A673 (cell line): ENCODE results near the gene LRRC36. TPM values are rescaled to one million over a fixed set of nuclear protein-coding genes. Genes with fewer than 3 reads are reported as not detected.

ENCODE experiments used
- BruUV-seq: library from RNA; stranded (reverse); fragments of 400-500 nt; replicated peaks from 2 replicates; lab custom pipeline; 2021; lab: Mats Ljungman, UMichigan
- CTCF ChIA-PET: fragments of 300-600 bp; sonication (Branson Sonifier 250); formaldehyde crosslinking; loops from one replicate; lab custom pipeline; 2022; ENCODE audit warnings: antibody characterized with exemption; lab: Charles Lee
- POLR2A ChIA-PET: fragments of 300-600 bp; sonication (Branson Sonifier 250); formaldehyde crosslinking; loops from one replicate; lab custom pipeline; 2022; ENCODE audit warnings: antibody characterized with exemption; ENCODE audit not compliant: low non-redundant PET; lab: Charles Lee
- DNase-seq: peaks from one replicate; pipeline ENCODE4 v3.0.0-alpha.2; 2015; ENCODE audit warnings: low spot score
- H3K27ac ChIP-seq: fragments of 200-600 bp; sonication (generic); 2 replicates; pipeline ENCODE4 v1.5.1; 2016; ENCODE audit warnings: mixed run types, low read depth, mild to moderate bottlenecking, mixed read lengths, antibody characterized with exemption, low read length; ENCODE audit not compliant: poor library complexity, severe bottlenecking
- H3K27me3 ChIP-seq: fragments of 200-600 bp; sonication (generic); replicated peaks from 2 replicates; pipeline ENCODE4 v1.6.1; 2017; ENCODE audit warnings: mixed run types, low read depth, mild to moderate bottlenecking, mixed read lengths, antibody characterized with exemption, low read length; ENCODE audit not compliant: insufficient read depth, poor library complexity
- H3K36me3 ChIP-seq: fragments of 200-600 bp; sonication (generic); 2 replicates; pipeline ENCODE4 v1.6.1; 2016; ENCODE audit warnings: mixed run types, mild to moderate bottlenecking, mixed read lengths, antibody characterized with exemption, low read length; ENCODE audit not compliant: insufficient read depth, poor library complexity, severe bottlenecking
- H3K4me1 ChIP-seq: fragments of 200-600 bp; sonication (generic); 2 replicates; pipeline ENCODE4 v1.6.1; 2017; ENCODE audit warnings: mixed run types, mild to moderate bottlenecking, mixed read lengths, antibody characterized with exemption, low read length; ENCODE audit not compliant: insufficient read depth, poor library complexity, severe bottlenecking
- H3K4me3 ChIP-seq: fragments of 200-600 bp; sonication (generic); 2 replicates; pipeline ENCODE4 v1.5.1; 2016; ENCODE audit warnings: low read depth, mixed run types, mild to moderate bottlenecking, mixed read lengths, low read length; ENCODE audit not compliant: poor library complexity, severe bottlenecking
- H3K9me3 ChIP-seq: fragments of 200-600 bp; sonication (generic); 2 replicates; pipeline ENCODE4 v1.6.1; 2016; ENCODE audit warnings: mixed run types, low read depth, mild to moderate bottlenecking, mixed read lengths, antibody characterized with exemption, low read length; ENCODE audit not compliant: poor library complexity, severe bottlenecking
- CTCF ChIP-seq: fragments of 300-800, 200-600 bp; sonication (generic); conservative IDR thresholded peaks from 2 replicates; pipeline ENCODE4 v1.5.1; 2017; ENCODE audit warnings: low read depth, mild to moderate bottlenecking, antibody characterized with exemption, low read length, moderate library complexity, mixed read lengths
- EZH2 ChIP-seq: fragments of 200-600 bp; sonication (generic); IDR thresholded peaks from 2 replicates; pipeline ENCODE4 v1.6.1; 2017; ENCODE audit warnings: borderline replicate concordance, low read depth, mild to moderate bottlenecking, mixed read lengths, antibody characterized with exemption, low read length; ENCODE audit not compliant: poor library complexity, severe bottlenecking
- intact Hi-C: fragments of 100-400 bp; cut with micrococcal nuclease; formaldehyde crosslinking; loops from one replicate; pipeline ENCODE4 v1.10.0; 2022; ENCODE audit not compliant: unreplicated experiment
- total RNA-seq: library from RNA; stranded (reverse); gene quantifications from 2 replicates; pipeline ENCODE4 v1.2.3, GENCODE V29; 2021

Gene LRRC36
- total RNA-seq, 1 experiment from 2014 or later = not detected

- POLR2A ChIA-PET = no interaction called here
- CTCF ChIA-PET = no interaction called here
- Histone ChIP-seq H3K27ac (no peak overlapping the region), H3K9me3 (no peaks in the 10 kb centered on the region), H3K36me3 (no peaks in the 10 kb centered on the region), H3K4me1 (peaks cover 14% of the 10 kb centered on the region), H3K4me3 (no peak overlapping the region), H3K27me3 (peaks cover 8% of the 10 kb centered on the region)
- intact Hi-C loops = loop anchor here (5.0 kb wide), 1 partner anchor 445 kb away; no protein-coding TSS in a partner anchor
- no TSS peak for BruUV-seq
- DNase-seq = no peak
- no peak for TF ChIP-seq EZH2
- TF ChIP-seq CTCF = no peak
Observed at GRCh38 chr16:67397036-67397801, 70.6 kb downstream of the LRRC36 start.

DNA sequence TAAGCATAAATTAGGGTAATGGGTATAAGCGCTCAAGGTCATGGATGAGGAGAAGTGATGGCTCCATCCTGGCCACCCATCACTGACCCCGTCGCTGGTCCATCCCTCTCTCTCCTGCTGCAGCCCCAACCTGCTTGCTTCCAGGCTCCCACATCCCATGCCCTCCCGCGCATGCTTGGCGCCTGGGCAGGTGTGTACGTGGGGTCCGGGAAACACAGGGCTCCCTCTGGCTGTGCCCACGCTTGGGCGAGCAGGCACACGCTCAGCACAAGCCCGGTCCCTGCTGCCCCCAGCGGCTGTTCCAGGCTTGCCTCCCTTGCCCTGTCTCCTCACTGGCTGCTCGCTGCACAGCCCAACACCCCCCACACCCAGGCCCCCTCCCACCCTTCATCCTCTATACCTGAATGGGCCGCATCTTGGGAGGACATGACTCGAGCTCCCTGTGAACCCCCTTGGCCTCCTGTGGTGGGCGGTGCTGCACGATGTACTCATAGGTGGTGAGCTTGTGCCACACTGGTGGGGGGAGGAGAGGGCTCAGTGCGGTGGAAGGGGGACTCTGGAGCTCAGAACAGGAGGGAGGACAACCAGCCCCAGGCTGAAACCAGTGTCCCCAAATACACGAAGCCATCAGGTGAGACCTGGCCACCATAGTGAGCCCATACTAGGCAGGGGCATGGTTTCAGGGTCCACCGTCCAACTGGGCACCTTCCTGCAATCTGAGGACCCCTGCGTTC is 71.4 kb downstream of the LRRC36 start:
- intact Hi-C loops = loop anchor here (5.0 kb wide), 1 partner anchor 446 kb away; no protein-coding TSS in a partner anchor
- TF ChIP-seq CTCF (no peak), EZH2 (no peak)
- H3K4me1 ChIP-seq = peaks cover 14% of the 10 kb centered on the region
- peaks cover 8% of the 10 kb centered on the region for H3K27me3 ChIP-seq
- no peak overlapping the region for H3K27ac ChIP-seq
- POLR2A ChIA-PET = interaction anchor here (0.7 kb wide), 1 partner anchor 343 kb away, joined by 3 read pairs; no protein-coding TSS in a partner anchor
- no peaks in the 10 kb centered on the region for H3K36me3 ChIP-seq
- no TSS peak for BruUV-seq
- no peak for DNase-seq
- CTCF ChIA-PET = interaction anchor here (0.7 to 1.7 kb wide), 2 partner anchors 137 to 413 kb away, joined by 5 to 6 read pairs; no protein-coding TSS in a partner anchor
- no peaks in the 10 kb centered on the region for H3K9me3 ChIP-seq
- no peak overlapping the region for H3K4me3 ChIP-seq

DNA sequence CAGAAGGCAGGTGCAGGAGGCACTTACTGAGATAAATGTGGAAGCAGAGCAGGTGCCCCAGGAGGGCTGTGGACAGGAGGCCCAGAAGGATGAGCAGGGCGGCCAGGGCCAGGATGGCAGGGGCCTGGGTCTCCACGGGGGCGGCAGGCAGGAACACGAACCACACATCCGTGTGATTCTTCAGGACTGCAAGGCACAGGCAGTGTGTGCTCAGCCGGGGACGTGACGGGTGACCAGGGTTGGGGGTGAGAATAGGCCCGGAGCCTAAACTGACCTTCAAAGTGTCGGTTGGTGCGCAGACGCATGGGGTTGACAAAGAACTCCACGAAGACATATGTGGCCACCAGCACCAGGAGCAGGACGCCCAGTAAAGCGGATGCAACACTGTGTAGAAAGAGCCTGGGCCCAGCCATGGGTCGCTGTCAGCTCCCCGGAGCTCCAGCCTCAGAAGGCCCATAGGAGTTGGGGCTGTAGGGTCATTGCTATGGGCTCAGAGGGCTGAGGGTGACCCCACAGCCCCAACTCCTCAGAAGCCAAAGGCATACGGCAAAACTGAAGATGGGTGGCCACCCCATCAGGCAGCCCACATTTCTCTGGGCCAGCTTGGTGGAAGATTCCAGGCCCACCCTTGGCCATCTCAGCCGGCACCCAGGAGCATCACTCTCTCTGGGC is 72.1 kb downstream of the LRRC36 start:
- TF ChIP-seq CTCF (no peak), EZH2 (no peak)
- Histone ChIP-seq H3K27me3 (peaks cover 6% of the 10 kb centered on the region), H3K27ac (no peak overlapping the region), H3K9me3 (no peaks in the 10 kb centered on the region), H3K36me3 (no peaks in the 10 kb centered on the region), H3K4me3 (no peak overlapping the region), H3K4me1 (peaks cover 10% of the 10 kb centered on the region)
- DNase-seq = no peak
- BruUV-seq = no TSS peak
- POLR2A ChIA-PET = interaction anchor here (0.7 kb wide), 1 partner anchor 342 kb away, joined by 3 read pairs; no protein-coding TSS in a partner anchor
- CTCF ChIA-PET = interaction anchor here (0.7 to 1.7 kb wide), 3 partner anchors 138 to 413 kb away, joined by 3 to 6 read pairs (median 5); no protein-coding TSS in a partner anchor
- intact Hi-C loops = loop anchor here (5.0 kb wide), 1 partner anchor 446 kb away; no protein-coding TSS in a partner anchor
